ENCODE results near the gene ERI3. TPM values are rescaled to one million over a fixed set of nuclear protein-coding genes. Genes with fewer than 3 reads are reported as not detected.

ERI3 gene
- total and polyA plus RNA-seq, 2 of the 4 experiments (the other 2 are of a cell fraction), result 56.6 to 70.9 TPM

DNA sequence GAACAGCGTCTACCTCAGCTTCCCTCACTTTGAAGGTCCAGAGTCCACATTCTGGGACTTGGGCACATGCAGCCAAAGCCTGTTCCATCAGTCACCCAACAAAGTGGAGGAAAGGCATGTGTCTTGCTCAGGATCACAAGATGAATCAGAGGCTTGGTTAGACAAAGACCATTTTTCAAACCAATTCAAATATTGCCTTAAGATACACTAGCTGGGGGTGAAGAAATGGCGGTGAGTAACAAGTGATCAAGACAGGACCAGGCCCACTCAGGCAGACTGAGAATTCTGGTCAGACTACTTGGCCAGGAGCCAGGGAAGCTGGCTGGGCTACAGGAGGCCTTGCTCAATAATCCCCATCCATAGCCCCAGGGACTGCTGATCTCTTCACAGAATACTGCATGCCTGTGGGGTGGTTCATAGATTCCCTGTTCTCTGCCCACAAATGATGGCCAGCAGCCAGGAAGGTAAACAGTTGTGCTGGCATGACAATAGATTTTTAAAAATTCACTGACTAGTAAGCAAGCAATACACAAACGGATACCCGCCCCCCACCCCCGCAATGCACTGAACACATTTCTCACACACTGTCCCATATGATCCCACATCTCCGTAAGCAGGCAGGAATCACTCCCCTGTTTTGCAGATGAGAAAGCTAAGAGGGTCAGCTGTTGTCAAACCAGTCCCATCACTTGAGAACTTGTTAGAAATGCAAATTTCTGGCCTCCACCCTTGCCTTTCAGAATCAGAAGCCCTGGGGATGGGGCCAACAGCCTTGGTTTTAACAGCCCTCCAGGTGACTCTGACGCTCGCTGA lies 27.2 kb downstream of the ERI3 start (continued):
- peak; percentile 99 for TF ChIP-seq CEBPB (IDR thresholded peaks at IDR 0.05; ENCODE audit: low read depth, low read length)
- peak; percentile 71 for TF ChIP-seq MXI1 (IDR thresholded peaks at IDR 0.05; ENCODE audit: borderline replicate concordance, low read depth, low read length)
- peak; percentile 83 for TF ChIP-seq BHLHE40 (IDR thresholded peaks at IDR 0.05; ENCODE audit: low read depth, low read length)

DNA sequence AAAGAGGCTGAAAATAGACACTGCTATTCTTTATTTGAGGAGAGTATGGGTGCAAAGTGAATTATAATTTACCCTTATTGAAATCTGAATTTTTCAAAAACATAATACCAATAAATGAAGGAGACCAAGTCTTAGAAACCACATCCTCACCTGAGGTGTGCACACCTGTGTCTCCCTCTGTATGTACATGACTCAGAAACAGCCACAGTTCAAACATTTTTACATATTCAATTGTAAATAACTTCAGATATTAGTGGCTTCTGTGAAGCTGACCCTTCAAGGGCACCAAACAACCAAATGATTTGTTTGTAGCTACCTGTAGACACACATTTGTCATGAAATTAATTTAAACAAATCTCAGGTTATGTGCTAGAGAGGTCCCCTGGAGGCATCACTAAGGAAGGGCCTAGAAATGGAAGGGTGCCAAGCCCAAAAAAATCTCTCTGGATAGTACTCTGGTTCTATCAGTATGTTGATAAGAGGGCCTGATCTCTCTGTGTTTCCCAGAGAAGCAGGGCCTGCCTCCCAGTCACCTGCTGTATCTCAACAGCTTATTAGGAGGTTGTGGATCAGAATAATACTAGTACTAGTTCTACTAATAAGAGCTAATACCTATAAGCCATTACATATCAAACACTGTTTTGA lies 28.1 kb downstream of the ERI3 start:
- Histone ChIP-seq H3K14ac (replicated peaks; ENCODE audit: low read depth, low read length) (no peak overlapping the region), H3K27me3 (ENCODE audit: control insufficient read depth, insufficient read depth, low read length) (no peaks in the 10 kb centered on the region), H4K8ac (ENCODE audit: low read depth in 2 of 2, low read length in 2 of 2) (no peak overlapping the region), H2AFZ (replicated peaks; ENCODE audit: low read length, poor library complexity) (no peak overlapping the region), H3K18ac (ENCODE audit: low read depth, low read length) (no peak overlapping the region), H3K56ac (ENCODE audit: extremely low read depth, insufficient read depth, low read length) (no peak overlapping the region), H2BK15ac (ENCODE audit: low read depth, low read length) (0 out of 3 replicates have a peak overlapping the region, but pooled peaks have one; percentile 69), H2AK9ac (replicated peaks; ENCODE audit: low read depth, low read length, poor library complexity) (no peak overlapping the region), H2BK120ac (ENCODE audit: low read depth, low read length) (0 out of 2 replicates have a peak overlapping the region, but pooled peaks have one; percentile 10), H3K9ac (ENCODE audit: low read depth, low read length) (no peak overlapping the region), H3K9me3 (ENCODE audit: control insufficient read depth, insufficient read depth, low read length) (no peaks in the 10 kb centered on the region), H3K23ac (ENCODE audit: low read depth, low read length) (no peak overlapping the region), H2BK20ac (ENCODE audit: low read depth, low read length) (0 out of 2 replicates have a peak overlapping the region, but pooled peaks have one; percentile 5), H4K91ac (ENCODE audit: insufficient read depth, low read depth, low read length) (no peak overlapping the region), H3K4me3 (ENCODE audit: insufficient read depth, low read depth, low read length) (no peak overlapping the region), H3K4me1 (ENCODE audit: control insufficient read depth, insufficient read depth, low read length) (peaks cover 15% of the 10 kb centered on the region), H2BK5ac (ENCODE audit: low read depth, low read length, poor library complexity, severe bottlenecking) (peak overlapping the region; percentile 19), H4K5ac (ENCODE audit: low read depth, low read length) (no peak overlapping the region), H3K27ac (ENCODE audit: insufficient read depth, low read length) (no peak overlapping the region), H3K9me1 (ENCODE audit: insufficient read depth, low read length) (peaks cover 13% of the 10 kb centered on the region), H4K20me1 (ENCODE audit: insufficient read depth, low read length) (peaks cover 12% of the 10 kb centered on the region), H3K4ac (ENCODE audit: low read depth, low read length) (0 out of 2 replicates have a peak overlapping the region, but pooled peaks have one; percentile 25), H3K4me2 (ENCODE audit: low read depth, low read length) (no peak overlapping the region), H2AK5ac (ENCODE audit: low read depth, low read length) (peak overlapping the region; percentile 68; the same call in 1 of the 2 replicates), H3K79me1 (ENCODE audit: low read depth in 1 of 2, low read length in 2 of 2) (peaks cover 22 to 32% of the 10 kb centered on the region in 2 experiments; a peak in 3 of 4 replicates), H3K36me3 (ENCODE audit: control insufficient read depth, insufficient read depth, low read length) (0 out of 2 replicates have a peak, but pooled peaks cover 1% of the 10 kb centered on the region)
- intact Hi-C loops (cut with micrococcal nuclease), result loop anchor here (5.0 kb wide), 1 partner anchor 325 kb away; no protein-coding TSS in a partner anchor
- no peak for ATAC-seq (ENCODE audit: low read depth)
- in situ Hi-C loops (cut with MboI; ENCODE audit: low sequenced_read_pairs), result no loop called here
- BruUV-seq (replicated peaks), result no TSS peak
- ChIA-PET CTCF (interaction anchor here (0.6 to 1.2 kb wide), 5 partner anchors 9 to 162 kb away, joined by 3 to 8 read pairs (median 3); no protein-coding TSS in a partner anchor), POLR2A (ENCODE audit: unreplicated experiment) (no interaction called here)
- no peak for DNase-seq
- dilution Hi-C loops (cut with HindIII; ENCODE audit: low sequenced_read_pairs, unreplicated experiment), result no loop called here
- TF ChIP-seq SMC3 (IDR thresholded peaks at IDR 0.05; ENCODE audit: low read depth, low read length), result no peak
- TF ChIP-seq MXI1 (IDR thresholded peaks at IDR 0.05; ENCODE audit: borderline replicate concordance, low read depth, low read length), result no peak
- TF ChIP-seq, protein P1, sequence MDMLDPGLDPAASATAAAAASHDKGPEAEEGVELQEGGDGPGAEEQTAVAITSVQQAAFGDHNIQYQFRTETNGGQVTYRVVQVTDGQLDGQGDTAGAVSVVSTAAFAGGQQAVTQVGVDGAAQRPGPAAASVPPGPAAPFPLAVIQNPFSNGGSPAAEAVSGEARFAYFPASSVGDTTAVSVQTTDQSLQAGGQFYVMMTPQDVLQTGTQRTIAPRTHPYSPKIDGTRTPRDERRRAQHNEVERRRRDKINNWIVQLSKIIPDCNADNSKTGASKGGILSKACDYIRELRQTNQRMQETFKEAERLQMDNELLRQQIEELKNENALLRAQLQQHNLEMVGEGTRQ (IDR thresholded peaks at IDR 0.05; ENCODE audit: low read depth, low read length), result no peak
- no peak for TF ChIP-seq BHLHE40 (IDR thresholded peaks at IDR 0.05; ENCODE audit: low read depth, low read length)
- no peak for TF ChIP-seq CEBPB (IDR thresholded peaks at IDR 0.05; ENCODE audit: low read depth, low read length)
- TF ChIP-seq RFX5 (IDR thresholded peaks at IDR 0.05; ENCODE audit: low read depth, low read length), result no peak
- no peak for TF ChIP-seq POLR2A (IDR thresholded peaks at IDR 0.05; ENCODE audit: low read depth, low read length)
- TF ChIP-seq, protein P2, sequence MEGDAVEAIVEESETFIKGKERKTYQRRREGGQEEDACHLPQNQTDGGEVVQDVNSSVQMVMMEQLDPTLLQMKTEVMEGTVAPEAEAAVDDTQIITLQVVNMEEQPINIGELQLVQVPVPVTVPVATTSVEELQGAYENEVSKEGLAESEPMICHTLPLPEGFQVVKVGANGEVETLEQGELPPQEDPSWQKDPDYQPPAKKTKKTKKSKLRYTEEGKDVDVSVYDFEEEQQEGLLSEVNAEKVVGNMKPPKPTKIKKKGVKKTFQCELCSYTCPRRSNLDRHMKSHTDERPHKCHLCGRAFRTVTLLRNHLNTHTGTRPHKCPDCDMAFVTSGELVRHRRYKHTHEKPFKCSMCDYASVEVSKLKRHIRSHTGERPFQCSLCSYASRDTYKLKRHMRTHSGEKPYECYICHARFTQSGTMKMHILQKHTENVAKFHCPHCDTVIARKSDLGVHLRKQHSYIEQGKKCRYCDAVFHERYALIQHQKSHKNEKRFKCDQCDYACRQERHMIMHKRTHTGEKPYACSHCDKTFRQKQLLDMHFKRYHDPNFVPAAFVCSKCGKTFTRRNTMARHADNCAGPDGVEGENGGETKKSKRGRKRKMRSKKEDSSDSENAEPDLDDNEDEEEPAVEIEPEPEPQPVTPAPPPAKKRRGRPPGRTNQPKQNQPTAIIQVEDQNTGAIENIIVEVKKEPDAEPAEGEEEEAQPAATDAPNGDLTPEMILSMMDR (conservative IDR thresholded peaks at IDR 0.05; ENCODE audit: low read depth, low read length), result no peak
- TF ChIP-seq RAD21 (IDR thresholded peaks at IDR 0.05; ENCODE audit: low read length), result no peak
- TF ChIP-seq RCOR1 (IDR thresholded peaks at IDR 0.05; ENCODE audit: insufficient replicate concordance, low read length), result no peak

All from IMR-90 (cell line).